CD4-positive, alpha-beta T cell treated with Interleukin-17A for 1 hour (primary cell): ENCODE data around the gene DOCK3.
"Not testable (repeated sequence)": the region's sequence is repeated elsewhere in the genome, so short reads cannot be mapped to it uniquely, and the experiment has no call there.

Experiments
- DNase-seq: peaks from one replicate; pipeline ENCODE4 v3.0.0-alpha.2; 2020

The DOCK3 gene

DNA sequence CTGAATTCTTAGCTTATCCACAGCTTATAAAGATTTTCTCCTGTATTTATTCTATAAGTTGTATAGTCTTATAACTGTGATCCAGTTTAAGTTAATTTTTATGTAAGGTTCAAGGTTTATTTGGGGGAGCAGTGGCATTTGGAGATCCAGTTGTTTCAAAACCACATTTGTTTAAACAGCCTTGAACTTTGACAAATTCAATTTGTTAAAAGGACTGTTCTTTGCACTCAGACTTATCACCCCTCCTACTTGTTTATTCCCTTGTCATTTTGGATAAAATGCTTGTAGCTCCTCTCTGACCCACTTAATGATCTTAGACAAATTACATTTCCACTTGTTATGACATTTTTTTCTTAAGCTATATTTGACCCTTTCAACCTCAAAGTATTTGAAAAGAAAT, 327.8 kb downstream of the DOCK3 start:
- no peak for DNase-seq

DNA sequence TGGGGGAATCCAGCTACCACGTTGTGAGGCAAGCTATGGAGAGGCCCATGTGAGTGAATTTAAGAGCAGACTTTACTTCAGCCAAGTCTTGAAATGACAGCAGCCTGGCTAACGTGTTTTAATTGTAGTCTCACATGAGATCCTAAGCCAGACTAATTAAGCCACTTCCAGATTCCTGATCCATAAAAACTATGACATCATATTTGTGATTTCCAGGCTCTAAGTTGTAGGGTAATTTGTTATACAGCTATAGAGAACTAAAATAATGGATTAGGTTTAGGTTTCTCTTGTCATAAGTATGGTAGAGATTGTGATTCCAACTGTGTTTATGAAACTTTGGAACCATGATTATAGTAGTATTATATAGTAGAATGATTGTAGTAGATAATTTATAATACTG, 329.5 kb downstream of the DOCK3 start:
- DNase-seq, result no peak

DNA sequence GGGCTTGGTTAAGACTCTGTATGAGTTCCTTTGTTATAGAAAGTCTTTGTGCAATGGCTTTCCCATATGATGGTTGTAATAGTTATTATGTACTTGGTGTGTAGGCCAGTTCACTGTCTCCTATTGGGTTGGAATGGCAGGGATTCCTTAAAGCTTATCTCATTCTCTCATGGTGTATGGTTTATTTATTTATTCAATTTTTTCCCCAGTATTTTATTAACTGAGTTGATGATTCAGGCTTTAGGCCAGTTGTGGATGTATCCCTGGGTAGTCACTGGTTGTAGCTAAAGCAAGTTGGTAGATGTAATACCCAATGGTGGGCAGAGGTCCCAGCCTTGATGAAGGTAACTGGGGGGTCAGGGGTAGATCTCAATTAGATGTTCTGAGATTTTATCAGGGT, 349.4 kb downstream of the DOCK3 start:
- no peak for DNase-seq

DNA sequence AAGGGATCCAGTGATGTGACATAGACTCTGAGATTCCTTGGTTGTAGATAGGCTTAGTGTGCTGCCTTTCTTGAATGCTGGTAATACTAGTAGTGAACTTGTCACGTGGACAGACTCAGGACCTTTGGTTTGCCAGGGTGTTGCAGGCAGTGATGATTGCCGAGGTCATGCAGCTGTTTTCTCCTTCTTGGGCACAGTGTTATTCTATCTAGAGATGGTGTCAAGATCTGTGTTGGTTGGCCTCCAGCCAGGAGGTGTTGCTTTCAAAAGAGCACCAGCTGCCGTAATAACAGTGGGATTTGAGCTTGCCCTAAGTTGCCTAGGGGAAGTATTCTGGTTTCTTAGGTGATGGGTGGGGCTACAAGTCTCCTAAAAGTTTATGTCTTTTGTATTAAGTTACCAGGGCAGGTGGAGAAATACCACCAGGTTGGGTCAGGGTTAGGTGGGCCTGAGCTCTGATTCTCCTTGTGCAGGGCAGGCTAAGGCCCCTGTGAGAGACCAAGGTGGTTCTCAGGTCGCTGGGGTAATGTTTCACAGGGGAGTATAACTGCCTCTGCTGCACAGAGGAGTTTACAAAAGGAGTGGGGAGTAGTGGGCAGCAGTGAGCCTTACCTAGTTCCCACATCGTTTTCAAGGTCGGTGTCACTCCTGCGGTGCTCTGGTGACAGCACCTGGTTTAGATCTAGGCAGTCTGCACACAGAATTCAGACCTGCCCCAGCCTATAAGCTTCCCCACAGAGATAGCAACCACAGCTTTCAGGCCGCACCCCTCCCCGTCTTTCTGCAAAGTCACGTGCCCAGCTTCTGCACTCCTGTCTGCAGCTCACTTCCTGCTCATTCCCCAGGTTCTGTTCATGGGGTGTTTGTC, 350.3 kb downstream of the DOCK3 start:
- peak; percentile 83 for DNase-seq

DNA sequence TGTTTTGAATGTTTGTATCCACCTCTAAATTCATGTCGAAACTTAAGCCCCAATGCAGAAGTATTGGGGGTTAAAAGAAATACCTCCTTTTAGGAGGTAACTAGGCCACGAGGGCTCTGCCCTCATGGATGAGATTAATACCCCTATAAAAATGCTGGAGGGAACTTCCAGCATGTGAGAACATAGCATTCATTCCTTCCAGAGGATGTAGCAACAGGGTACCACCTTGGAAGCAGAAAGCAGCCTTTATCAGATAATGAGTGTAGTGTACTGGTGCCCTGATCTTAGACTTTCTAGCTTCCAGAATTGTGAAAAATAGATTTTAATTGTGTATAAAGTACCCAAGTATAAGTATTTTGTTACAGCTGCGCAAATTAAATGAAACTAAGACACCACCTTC, 356.9 kb downstream of the DOCK3 start:
- no peak for DNase-seq

DNA sequence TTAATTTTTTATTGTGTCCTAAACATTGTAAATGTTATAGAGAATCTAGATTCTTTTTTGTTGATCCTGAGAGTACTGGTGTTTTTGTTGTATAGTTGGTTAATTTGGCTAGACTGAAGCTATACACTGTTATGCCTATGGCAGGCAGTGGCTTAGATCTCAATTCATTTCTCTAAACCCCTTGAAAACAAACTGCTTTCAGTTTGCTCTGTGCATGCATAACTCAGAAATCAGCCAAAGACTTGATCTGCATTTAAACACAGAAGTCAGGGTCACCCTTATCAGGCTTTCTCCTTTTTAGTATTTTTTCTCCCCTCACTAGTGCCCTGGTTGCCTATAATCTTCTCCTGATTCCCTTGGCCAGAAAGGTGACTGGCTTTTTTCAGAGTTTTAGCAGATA, 360.9 kb downstream of the DOCK3 start:
- DNase-seq, result no peak

DNA sequence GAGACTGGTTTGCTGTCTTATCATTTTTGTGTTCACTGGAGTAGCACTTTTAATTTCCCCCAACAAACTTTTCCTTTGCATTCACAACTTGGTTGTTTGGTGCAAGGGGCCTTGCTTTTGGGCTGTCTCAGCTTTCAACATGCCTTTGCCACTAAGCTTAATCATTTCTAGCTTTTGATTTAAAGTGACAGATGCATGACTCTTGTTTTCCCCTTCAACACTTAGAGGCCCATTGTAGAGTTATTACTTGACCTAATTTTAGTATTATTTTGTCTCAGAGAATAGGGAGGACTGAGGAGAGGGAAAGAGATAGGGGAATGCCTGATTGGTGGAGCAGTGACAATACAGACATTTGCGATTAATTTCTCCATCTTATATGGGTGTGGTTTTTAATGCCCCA, 370.3 kb downstream of the DOCK3 start:
- no peak for DNase-seq

DNA sequence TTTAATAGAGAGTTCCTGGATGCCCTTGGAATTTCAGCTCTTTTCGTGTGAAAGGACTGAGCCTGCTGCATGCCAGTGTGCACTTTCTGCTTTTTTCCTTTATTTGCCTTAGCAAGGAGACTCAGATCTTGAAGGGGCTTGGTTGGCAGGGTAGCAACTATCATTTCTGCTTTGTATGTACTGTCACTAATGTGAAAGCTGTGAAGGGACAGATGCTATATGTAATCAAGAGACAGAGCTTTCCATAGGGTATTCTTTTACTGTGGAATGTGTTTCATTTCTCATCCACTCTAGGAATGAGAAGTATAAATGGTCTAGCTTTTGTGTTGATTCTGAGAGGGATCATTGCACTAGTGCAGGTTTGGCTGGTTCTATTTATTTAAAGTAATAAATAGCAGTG, 377.8 kb downstream of the DOCK3 start:
- no peak for DNase-seq

DNA sequence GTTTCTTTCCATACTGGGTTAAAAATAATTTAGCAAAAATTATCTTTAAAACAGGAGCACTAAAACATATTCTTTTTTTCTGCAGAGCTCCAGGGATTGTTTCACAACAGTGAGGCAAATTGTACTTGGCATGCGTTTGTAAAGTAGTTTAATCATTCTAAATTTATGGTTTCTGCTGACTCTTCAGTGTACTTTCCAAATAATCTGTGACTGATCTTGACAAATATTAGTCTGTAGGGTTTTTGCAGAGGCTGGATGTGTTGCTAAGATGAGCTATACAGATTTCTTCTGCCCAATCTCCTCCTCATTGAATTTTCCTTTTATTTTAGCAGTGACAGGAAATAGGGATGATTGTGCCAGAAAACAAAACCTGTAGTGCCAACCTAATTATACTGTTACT, 382.4 kb downstream of the DOCK3 start:
- no peak for DNase-seq

DNA sequence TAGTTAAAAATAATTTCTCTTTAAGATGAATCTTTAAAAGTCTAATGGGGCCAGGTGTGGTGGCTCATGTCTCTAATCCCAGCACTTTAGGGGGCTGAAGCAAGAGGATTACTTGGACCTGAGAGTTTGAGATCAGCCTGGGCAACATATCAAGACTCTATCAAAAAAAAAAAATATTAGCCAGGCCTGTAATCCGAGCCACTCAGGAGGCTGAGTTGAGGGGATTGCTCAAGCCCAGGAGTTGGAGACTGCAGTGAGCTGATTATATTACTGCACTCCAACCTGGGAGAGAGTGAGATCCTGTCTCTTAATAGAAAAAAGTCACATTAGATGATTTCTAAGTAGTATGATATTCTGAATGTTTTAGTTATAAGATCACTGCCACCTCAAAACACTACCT, 388.3 kb downstream of the DOCK3 start:
- no peak for DNase-seq

DNA sequence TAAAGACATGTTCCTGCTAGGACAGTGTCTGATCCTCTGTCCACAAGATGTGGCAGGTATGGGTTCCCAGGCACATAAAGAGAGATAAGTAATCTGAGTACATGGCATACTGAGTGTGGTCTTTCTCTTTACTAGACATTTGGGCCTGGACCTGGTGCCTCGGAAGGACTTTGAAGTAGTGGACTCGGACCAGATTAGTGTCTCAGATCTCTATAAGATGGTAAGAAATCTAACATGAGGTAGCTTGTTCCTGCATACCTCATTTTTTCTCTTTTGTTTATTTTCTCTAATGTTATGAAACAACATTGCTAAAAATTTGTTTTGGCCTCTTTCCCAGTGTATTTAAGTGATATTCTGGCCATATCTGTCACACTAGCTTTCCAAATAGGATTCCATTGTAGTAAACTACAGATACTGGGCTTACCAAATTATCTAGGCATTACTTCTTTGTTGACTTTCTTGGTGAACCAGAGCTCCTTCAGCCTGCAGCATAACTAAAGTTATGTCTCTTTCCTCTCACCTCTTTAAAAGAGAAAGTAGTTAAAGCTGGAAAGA, 400.6 kb downstream of the DOCK3 start:
- no peak for DNase-seq

DNA sequence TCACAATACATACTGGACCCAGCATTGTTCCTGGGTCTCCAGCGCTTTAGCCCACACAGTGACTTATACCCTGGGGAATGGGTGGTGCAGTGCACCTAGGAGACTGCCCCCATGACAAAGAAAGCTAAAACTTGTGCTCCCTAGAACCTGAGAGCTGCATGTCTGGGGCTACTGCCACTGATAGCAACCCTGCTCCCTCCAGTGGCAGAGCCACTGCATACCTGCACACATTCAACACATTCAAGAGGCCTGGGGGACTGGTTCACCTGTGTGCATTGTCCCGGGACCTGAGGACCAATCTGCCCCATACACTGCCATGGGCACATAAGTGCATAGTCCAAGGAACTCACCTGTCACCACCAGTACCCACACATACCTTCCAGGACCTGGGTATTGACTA, 407.6 kb downstream of the DOCK3 start:
- no peak for DNase-seq

DNA sequence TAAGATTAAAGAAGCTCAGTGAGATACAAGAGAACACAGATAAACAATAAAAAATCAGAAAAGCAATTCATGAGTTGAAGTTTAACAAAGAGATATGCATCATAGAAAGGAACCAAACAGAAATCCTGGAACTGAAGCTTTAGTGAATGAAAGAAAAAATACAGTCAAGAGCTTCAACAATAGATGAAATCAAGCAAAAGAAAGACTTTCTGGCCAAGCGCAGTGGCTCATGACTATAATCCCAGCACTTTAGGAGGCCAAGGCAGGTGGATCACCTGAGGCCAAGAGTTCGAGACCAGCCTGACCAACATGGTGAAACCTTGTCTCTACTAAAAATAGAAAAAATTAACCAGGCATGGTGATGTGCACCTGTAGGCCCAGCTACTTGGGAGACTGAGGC, 408.8 kb downstream of the DOCK3 start:
- DNase-seq, result no peak

DNA sequence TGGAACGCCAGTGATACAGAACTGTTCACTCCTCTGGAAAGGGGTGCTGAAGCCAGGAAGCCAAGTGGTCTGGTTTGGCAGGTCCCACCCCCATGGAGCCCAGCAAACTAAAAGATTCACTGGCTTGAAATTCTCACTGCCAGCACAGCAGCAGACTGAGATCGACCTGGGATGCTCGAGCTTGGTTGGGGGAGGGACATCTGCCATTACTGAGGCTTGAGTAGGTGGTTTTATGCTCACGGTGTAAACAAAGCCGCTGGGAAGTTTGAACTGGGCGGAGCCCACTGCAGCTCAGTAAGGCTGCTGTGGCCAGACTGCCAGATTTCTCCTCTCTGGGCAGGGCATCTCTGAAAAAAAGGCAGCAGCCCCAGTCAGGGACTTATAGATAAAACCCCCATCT, 417.4 kb downstream of the DOCK3 start:
- not testable (repeated sequence) for DNase-seq

DNA sequence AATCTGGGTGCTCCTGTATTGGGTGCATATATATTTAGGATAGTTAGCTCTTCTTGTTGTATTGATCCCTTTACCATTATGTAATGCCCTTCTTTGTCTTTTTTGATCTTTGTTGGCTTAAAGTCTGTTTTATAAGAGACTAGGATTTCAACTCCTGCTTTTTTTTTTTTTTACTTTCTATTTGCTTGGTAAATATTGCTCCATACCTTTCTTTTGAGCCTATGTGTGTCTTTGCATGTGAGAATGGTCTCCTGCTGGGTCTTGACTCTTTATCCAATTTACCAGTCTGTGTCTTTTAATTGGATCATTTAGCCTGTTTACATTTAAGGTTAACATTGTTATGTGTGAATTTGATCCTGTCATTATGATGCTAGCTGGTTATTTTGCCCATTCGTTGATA, 420.1 kb downstream of the DOCK3 start:
- DNase-seq, result not testable (repeated sequence)

DNA sequence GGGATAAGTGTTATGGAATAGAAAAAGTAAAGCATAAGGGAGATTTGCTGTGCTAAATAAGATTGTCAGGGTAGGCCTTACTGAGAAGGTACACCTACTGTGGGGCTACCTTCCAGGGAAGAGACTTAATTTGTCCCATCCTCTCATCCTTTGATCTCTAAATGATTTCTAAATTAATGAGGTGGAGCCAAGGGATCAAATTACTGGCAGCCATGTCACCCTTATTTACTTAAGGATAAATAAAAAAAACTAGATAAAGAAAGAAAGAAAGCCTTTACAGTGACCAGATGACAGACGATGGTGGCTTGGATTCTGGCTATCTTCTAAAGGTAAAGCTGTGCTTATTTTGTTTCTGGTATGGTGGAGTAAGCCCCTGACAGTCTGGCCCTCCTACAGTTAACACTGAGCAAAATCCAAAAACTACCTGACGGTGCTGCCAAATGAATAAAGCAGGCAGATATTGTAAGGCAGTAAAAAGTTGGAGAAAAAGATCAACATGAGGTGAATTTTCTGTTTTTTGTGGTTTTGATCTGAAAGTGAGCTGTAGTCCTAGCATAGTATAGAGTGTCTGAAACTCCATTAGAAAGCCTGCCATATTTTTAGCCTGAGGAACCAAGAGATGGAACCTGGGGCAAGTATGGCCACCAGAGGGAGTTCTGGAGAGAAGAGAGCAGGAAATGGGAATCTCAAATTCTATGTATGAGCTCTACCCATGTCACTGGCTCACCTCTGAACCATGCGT, 425.2 kb downstream of the DOCK3 start:
- DNase-seq, result no peak

DNA sequence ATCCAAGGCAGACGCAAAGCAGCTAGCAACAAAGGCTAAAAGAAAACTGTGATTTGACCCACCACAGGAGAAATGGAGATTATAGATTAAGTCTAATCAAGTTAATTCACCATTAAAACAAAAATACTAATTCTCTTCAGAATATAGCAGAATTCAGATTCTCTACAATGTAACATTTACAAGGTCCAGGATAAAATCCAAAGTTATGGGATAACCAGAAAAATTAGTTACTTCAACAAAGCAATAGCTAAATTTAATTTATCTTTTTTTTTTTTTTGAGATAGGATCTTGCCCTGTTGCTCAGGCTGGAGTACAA, 425.8 kb downstream of the DOCK3 start:
- no peak for DNase-seq

DNA sequence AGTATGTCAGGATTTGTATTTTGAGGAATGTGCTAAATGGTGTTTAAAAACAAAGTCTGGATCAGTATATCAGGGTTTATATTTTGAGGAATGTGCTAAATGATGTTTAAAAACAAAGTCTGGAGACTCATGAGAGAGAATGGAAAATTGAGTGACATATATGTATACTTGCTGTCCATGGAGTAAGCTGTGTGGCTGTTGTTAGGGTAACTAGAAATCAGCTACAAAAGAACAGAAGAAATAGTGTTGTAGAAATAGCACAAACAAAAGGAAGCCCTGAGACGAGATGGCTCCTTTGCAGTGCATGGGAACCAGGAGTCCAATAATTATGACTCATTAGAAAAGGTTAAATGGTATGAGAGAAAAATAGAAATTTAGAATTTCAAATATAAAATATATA, 427.7 kb downstream of the DOCK3 start:
- DNase-seq, result no peak

DNA sequence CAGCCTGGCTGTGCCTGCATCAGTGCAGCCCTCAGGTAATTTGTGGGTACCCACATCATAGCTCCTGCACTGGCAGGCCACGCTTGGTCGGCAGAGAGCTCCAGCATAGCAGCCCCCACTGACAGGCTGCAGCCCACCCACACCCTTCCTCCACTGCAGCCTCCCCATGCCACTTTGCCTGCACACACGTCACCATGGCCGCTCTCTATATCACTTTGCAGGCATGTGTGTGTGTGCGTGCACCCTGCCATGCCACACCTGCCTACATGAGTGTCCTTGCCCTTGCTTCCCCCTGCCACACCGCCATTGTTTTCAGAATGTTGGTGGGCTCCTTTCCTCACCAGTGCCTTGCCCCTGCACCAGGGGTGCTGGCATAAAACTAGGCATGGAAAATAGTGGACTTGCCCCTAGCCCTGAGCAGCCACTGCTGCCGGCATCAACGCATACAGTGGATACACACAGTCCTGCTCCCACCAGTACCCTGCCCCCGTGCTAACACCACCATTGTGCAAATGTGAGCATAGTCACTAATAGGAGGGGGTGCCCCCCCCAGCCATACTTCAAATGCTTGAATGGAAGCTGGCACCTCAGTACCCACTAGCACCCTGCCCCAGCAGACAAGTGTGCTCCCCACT, 431.6 kb downstream of the DOCK3 start:
- DNase-seq, result no peak

DNA sequence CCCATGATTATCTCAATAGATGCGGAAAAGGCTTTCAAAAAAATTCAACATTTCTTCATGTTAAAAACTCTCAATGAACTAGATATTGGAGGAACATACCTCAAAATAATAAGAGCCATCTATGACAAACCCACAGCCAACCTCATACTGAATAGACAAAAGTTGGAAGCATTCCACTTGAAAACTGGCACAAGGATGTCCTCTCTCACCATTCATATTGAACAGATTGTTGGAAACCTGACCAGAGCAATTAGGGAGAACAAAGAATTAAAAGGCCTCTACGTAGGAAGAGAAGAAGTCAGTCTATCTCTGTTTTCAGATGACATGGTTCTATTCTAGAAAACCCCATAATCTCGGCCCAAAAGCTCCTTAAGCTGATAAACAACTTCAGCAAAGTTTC, 435.9 kb downstream of the DOCK3 start:
- no peak for DNase-seq

DNA sequence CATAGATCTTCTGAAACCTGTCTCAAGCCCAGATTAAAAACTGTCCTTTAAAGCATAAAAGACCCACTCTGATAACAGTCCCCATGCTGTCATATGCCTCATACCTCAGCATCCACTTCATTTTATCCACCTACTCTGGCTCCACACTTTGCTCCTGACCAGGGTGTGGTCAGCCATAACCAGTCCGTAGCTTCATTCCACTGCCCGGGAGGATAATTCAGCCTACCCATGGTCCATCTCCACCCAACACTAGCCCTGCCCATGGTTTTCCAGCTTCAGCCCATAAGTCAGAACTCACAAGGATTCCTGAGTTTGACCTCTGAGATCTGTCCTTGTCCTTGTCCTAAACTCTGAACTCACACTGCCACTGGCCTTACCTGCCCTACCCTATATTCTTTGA, 448.2 kb downstream of the DOCK3 start:
- DNase-seq, result no peak

DNA sequence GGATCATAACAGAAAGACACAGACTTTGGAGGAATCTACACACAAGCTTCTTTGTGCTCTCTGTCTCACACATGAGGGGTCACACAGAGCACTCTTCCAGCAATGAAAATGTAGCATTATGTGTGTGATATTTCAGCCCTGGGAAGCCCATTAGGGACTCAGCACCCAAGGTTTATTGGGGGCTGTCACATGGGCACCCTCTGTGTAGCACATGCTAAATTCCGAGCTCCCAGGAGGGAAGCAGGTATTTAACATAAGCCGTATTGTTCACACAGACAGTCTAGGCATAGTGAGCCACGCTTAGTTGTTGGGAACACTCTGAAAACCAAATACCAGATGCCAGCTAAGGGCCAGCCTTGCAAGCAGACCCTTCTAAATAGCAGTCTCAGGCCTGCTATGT, 448.8 kb downstream of the DOCK3 start:
- DNase-seq, result no peak

DNA sequence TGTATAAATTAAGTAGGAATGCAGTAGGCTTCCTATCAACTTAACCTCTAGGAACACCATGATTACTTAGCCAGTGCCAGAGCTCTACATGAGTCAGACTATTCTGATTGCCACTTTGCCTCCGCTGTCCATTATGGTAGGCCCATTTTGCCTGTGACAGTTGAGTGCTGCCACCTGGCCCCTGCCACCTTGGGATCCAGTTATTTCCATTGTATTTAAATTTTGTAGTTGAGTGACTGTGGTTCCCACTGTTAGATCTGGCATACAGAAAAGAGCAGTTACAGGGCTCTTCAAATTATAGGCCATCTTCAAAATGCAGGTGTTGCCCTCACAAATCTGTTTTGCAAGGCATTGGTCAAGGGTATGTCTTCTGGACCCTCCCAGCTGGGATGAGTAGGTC, 456.9 kb downstream of the DOCK3 start:
- DNase-seq, result not testable (repeated sequence)

DNA sequence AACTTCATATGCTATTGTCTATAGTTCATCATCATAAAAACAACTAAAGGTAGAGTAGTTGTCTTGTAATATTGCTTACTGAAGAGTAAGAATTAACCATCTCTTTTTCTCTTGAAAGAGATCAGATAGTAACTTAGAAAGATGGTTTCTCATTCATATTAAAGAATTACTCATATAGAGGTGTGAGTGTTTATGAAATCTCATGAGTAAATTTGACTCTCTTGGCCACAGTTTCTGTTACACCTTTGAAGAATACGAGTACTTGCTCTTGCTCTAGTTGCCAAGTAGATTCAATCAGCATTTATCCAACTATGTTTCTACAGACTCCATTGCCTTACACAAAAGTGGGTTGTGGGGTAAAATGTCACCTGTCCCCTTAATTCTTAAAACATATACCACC, 463.0 kb downstream of the DOCK3 start:
- DNase-seq, result no peak
